Natural killer cell treated with Interleukin-12 subunit alpha and Interleukin-12 subunit beta and Interleukin-15 and Interleukin-18, amount 100 ng/mL, for 72 hours (primary cell): ENCODE measurements around the gene ACKR1. TPM values are rescaled to one million over a fixed set of nuclear protein-coding genes. Genes with fewer than 3 reads are reported as not detected.
A peak's percentile ranks its signal among the peaks of the same experiment; 100 is the strongest.

Source experiments
- ATAC-seq, 2 donors: fragments of 150-1000 bp; cut with Tn5 transposase in 1 of 2; sonication (Bioruptor Pico), chemical (Tn5 transposase) in 1 of 2; 2 replicates each; pipeline ENCODE4 v1.10.0; 2021
- DNase-seq: peaks from one replicate; pipeline ENCODE4 v3.0.0; 2022; ENCODE audit warnings: low spot score
- H3K27ac Mint-ChIP-seq, 2 donors: 1 replicate in 1 of 2; 2 replicates in 1 of 2; pipeline ENCODE4 v1.8.0; 2022; ENCODE audit warnings: mixed read lengths in 2 of 2, mild to moderate bottlenecking in 1 of 2, moderate library complexity in 1 of 2
- H3K27me3 Mint-ChIP-seq, 2 donors: 1 replicate in 1 of 2; 2 replicates in 1 of 2; pipeline ENCODE4 v1.8.0; 2022; ENCODE audit warnings: mixed read lengths in 2 of 2
- H3K36me3 Mint-ChIP-seq: one replicate; pipeline ENCODE4 v1.8.0; 2022; ENCODE audit warnings: mixed read lengths
- H3K4me1 Mint-ChIP-seq, 2 donors: 1 replicate in 1 of 2; 2 replicates in 1 of 2; pipeline ENCODE4 v1.8.0; 2022; ENCODE audit warnings: low read depth in 2 of 2, mixed read lengths in 2 of 2, mild to moderate bottlenecking in 1 of 2
- H3K4me3 Mint-ChIP-seq: one replicate; pipeline ENCODE4 v1.8.0; 2022; ENCODE audit warnings: mixed read lengths
- H3K9me3 Mint-ChIP-seq: 2 replicates; pipeline ENCODE4 v1.8.0; 2022; ENCODE audit warnings: mixed read lengths
- total RNA-seq, 2 donors: library from RNA; stranded (reverse); gene quantifications; one replicate each; pipeline ENCODE4 v1.2.3, GENCODE V29; 2022

ACKR1 gene
- total RNA-seq: not detected

GRCh38 chr1:159204161-159205141 lies at the start of gene ACKR1:
ACKR1 (plus strand) TSS chr1:159204875; CDS start chr1:159204960, 85 bp downstream.
- H3K36me3 Mint-ChIP-seq: no peaks in the 10 kb centered on the region
- no peak for DNase-seq
- H3K9me3 Mint-ChIP-seq: no peaks in the 10 kb centered on the region
- no peak within 1 kb of the TSS for H3K4me3 Mint-ChIP-seq
- no peak for ATAC-seq
- no peak within 1 kb of the TSS for H3K27ac Mint-ChIP-seq
- H3K27me3 Mint-ChIP-seq: peaks cover 53 to 58% of the 10 kb centered on the region in 2 donors
- H3K4me1 Mint-ChIP-seq: peaks cover 4 to 5% of the 10 kb centered on the region in 2 donors

DNA sequence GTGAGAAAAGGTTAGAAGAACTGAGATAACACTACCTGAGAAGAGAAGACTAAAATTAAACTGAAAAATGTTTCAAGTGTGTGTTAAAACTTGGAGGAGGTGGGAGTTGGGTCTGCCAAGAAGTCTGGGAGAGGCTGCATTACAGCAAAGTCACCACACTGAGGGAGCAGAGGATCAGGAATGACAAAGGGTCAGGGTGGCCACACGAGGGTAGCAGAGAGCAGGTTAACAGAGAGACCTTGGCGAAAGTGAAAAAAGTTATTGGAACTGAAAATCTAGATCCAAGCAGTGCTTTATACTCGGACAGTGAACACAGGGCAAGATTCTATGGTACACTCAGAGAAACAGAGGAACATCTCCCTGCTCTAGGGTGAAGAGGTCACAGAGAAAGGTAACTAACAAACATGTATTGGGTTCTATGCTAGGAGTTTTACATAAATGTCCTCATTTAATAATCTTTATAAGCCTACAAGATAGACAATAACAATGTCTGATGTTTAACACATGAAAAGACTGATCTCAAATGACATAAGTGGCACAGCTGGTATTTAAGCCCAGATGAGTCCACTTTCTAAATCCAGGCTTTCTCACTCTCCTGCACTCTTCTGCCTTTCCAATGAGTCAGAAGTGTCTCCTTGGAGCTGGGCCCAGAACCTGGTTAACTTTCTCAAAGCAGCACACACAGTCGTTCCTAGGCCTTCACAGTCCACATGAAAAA lies 43.5 kb upstream of the ACKR1 start:
- Mint-ChIP-seq H3K27ac (no peak overlapping the region), H3K4me1 (peaks cover 5 to 7% of the 10 kb centered on the region in 2 donors)
- ATAC-seq: peak; percentile 80 to 81

GRCh38 chr1:159161719-159162026 lies 43.0 kb upstream of the ACKR1 start:
- DNase-seq (no peak), ATAC-seq (no peak)
- Mint-ChIP-seq H3K27ac (no peak overlapping the region), H3K27me3 (peaks cover 38 to 71% of the 10 kb centered on the region in 2 donors), H3K36me3 (no peaks in the 10 kb centered on the region), H3K4me3 (no peak overlapping the region), H3K9me3 (no peaks in the 10 kb centered on the region), H3K4me1 (peaks cover 5 to 7% of the 10 kb centered on the region in 2 donors)

More for the DNA sequence above, 43.5 kb upstream of the ACKR1 start:
- peak; percentile 72 for DNase-seq
- Mint-ChIP-seq H3K4me3 (no peak overlapping the region), H3K27me3 (peaks cover 39 to 71% of the 10 kb centered on the region in 2 donors), H3K36me3 (no peaks in the 10 kb centered on the region), H3K9me3 (no peaks in the 10 kb centered on the region)

DNA sequence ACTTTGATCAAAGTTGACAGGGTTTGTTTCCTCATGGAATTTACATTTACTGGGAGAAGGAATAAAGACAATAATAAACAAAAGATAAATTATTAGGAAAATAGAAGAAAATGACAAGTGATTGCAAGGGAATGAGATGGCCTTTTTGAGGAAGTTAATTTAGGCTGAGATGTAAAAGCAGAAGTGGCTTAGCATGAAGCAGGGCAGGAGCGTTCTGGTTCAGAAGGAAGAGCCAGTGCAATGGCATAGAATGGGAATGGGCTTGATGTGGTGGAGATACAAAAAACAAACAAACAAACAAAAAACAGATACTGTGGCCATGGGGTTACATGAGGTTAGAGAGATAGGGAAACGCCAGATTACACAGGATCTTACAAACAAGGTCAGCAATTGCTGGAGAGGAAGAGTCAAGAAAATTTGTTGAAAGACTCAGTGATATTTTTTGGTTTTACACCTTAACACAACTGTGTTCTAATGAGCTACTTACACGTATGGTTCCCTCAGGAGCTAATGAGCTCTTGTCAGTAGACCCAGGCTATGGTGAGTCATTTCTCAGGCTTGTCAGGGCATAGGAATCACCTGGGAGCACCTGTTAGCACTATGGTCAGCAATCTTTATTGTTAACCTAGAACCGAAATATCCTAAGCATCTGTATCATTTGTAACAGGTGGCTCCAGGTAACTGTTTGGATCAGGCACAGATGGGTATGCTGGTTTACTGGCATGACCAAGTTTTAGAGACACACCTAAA lies 42.0 kb upstream of the ACKR1 start:
- Mint-ChIP-seq H3K27me3 (peaks cover 34 to 67% of the 10 kb centered on the region in 2 donors), H3K36me3 (no peaks in the 10 kb centered on the region), H3K4me3 (no peak overlapping the region), H3K4me1 (peaks cover 5 to 7% of the 10 kb centered on the region in 2 donors), H3K9me3 (no peaks in the 10 kb centered on the region), H3K27ac (no peak overlapping the region)
- ATAC-seq (no peak), DNase-seq (no peak)

GRCh38 chr1:159163614-159164228 lies 41.0 kb upstream of the ACKR1 start:
- Mint-ChIP-seq H3K4me1 (peaks cover 5 to 7% of the 10 kb centered on the region in 2 donors), H3K9me3 (no peaks in the 10 kb centered on the region), H3K4me3 (no peak overlapping the region), H3K27me3 (peaks cover 37 to 72% of the 10 kb centered on the region in 2 donors), H3K36me3 (no peaks in the 10 kb centered on the region), H3K27ac (no peak overlapping the region)
- ATAC-seq: no peak
- DNase-seq: no peak

GRCh38 chr1:159168043-159168442 lies 36.6 kb upstream of the ACKR1 start:
- H3K4me3 Mint-ChIP-seq: no peak overlapping the region
- peaks cover 49 to 77% of the 10 kb centered on the region in 2 donors for H3K27me3 Mint-ChIP-seq
- peaks cover 4 to 6% of the 10 kb centered on the region in 2 donors for H3K4me1 Mint-ChIP-seq
- H3K36me3 Mint-ChIP-seq: peaks cover 6% of the 10 kb centered on the region
- DNase-seq (no peak), ATAC-seq (no peak)
- H3K9me3 Mint-ChIP-seq: no peaks in the 10 kb centered on the region
- H3K27ac Mint-ChIP-seq: no peak overlapping the region

DNA sequence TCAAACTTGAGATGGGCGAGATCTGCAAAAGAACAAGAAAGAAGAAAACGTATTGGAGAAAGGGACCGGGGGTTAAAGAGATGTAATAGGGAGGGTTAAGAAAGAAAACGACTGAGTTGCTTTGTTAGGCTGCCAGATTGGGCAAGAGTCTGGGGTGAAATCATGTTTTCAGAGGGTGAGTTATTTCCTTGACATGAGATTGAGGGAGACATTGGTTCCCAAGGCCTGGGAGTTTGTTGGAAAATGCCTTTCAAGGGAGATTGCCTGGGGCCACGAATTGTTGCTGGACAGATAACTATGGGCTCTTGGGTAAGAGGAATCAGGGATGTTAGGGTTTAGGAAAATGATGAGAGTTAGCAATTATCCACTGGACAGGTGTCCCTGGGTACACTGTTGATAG lies 34.0 kb upstream of the ACKR1 start:
- no peak for DNase-seq
- peaks cover 60 to 86% of the 10 kb centered on the region in 2 donors for H3K27me3 Mint-ChIP-seq
- H3K27ac Mint-ChIP-seq: no peak overlapping the region
- H3K36me3 Mint-ChIP-seq: peaks cover 6% of the 10 kb centered on the region
- ATAC-seq: no peak
- no peaks in the 10 kb centered on the region for H3K9me3 Mint-ChIP-seq
- no peak overlapping the region for H3K4me3 Mint-ChIP-seq
- peaks cover 4 to 6% of the 10 kb centered on the region in 2 donors for H3K4me1 Mint-ChIP-seq

DNA sequence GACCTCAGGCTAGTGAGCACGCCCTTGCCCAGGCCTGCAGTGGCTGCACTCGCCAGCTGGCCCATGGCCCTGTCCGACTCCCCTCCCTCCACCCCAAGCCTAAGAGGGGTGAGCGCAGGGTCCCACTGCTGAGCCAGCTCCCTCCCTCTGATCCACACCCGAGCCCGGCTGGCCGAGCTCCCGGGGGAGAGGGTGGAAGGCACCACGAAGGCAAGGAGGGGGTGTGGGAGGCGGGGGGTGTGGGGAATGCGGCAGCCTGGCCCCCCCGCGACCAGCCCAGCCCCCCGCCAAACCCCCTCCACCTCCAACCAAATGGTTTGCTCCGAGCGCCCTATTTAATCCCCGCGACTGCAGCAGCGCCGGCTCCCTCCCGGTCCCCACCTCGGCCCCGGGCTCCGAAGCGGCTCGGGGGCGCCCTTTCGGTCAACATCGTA lies 33.4 kb upstream of the ACKR1 start, which contains the start of gene CADM3:
TSS of gene CADM3 (plus strand) at position 362 of the 434 bp plus-strand sequence. CDS start 151 bp downstream, outside the sequence.
- H3K9me3 Mint-ChIP-seq: no peaks in the 10 kb centered on the region
- peaks cover 4 to 6% of the 10 kb centered on the region in 2 donors for H3K4me1 Mint-ChIP-seq
- H3K4me3 Mint-ChIP-seq: no peak within 1 kb of the TSS
- peaks cover 6% of the 10 kb centered on the region for H3K36me3 Mint-ChIP-seq
- H3K27me3 Mint-ChIP-seq: peaks cover 56 to 81% of the 10 kb centered on the region in 2 donors
- no peak within 1 kb of the TSS for H3K27ac Mint-ChIP-seq
- ATAC-seq: no peak
- DNase-seq: no peak

DNA sequence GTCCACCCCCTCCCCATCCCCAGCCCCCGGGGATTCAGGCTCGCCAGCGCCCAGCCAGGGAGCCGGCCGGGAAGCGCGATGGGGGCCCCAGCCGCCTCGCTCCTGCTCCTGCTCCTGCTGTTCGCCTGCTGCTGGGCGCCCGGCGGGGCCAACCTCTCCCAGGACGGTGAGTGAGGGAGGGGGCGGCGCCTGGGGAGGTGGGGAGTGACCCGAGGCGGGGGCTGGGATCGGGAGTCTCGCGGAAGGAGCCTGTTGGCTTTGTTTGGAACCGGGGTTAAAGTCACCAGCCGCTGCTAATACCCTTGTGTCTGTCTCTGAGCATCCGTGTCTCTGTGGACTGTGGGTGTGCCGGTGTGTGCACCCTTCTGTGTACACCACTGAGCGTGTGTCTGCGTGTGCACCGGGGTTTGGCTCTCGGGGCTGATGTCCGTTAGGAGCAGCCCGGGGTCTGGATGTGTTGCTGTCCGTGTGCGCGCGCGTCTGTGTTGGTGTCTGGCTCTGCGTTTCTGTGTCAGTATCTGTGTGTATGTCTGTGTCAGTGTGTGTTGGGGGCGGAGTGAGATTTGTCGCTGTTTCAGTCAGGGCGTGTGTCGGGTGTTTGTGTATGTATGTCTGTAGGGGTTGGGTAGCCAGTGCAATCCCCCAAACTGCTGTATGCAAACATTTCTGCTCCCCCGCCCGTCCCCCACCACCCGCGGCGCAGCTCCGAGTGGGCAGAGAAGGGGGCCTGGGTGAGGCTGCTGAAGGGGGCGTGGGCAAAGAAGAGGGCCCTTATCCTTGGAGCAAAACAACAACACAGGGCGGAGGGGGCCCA lies 32.8 kb upstream of the ACKR1 start:
- H3K27me3 Mint-ChIP-seq: peaks cover 53 to 75% of the 10 kb centered on the region in 2 donors
- peaks cover 4 to 6% of the 10 kb centered on the region in 2 donors for H3K4me1 Mint-ChIP-seq
- no peak for DNase-seq
- H3K27ac Mint-ChIP-seq: no peak overlapping the region
- peak in 1 of 2 donors; percentile 45 for ATAC-seq
- H3K4me3 Mint-ChIP-seq: no peak overlapping the region
- peaks cover 6% of the 10 kb centered on the region for H3K36me3 Mint-ChIP-seq
- H3K9me3 Mint-ChIP-seq: no peaks in the 10 kb centered on the region

DNA sequence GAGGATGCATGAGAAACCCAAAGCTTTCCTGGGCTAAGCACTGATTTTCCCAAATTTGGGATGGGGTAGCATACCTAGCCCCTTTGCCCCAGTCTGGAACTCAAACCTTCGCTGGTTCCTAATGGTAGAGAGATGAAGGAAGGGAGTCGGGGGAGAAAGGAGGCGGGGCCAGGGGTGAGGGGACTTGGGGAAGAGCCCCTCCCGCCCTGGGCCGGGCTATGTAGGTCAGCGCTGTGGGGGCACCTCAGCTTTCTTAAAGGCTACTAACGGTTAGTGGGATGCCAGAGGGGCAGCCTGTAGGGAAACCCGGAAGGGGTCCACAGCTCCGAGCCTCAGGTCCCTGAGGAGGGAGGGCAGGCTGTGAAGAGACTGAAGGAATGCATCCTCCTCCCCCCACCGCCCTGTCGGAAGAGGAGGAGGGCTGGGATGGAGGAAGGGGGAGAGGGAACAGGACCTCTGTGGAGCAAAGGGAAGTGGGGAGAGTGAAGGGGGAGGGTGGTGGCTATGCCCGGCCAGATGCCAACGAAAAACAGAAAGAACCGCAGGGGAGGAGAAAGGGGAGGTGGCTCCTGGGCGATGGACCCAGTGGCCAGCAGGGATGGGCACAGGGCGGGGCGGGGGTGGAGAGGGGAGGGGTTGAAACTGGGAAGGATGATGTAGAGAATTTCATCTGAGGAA lies 31.9 kb upstream of the ACKR1 start:
- peaks cover 6% of the 10 kb centered on the region for H3K36me3 Mint-ChIP-seq
- DNase-seq (no peak), ATAC-seq (no peak)
- no peak overlapping the region for H3K27ac Mint-ChIP-seq
- peaks cover 50 to 70% of the 10 kb centered on the region in 2 donors for H3K27me3 Mint-ChIP-seq
- H3K4me1 Mint-ChIP-seq: peaks cover 4 to 6% of the 10 kb centered on the region in 2 donors
- H3K9me3 Mint-ChIP-seq: no peaks in the 10 kb centered on the region
- H3K4me3 Mint-ChIP-seq: no peak overlapping the region

GRCh38 chr1:159173320-159173719 lies 31.4 kb upstream of the ACKR1 start:
- ATAC-seq: no peak
- Mint-ChIP-seq H3K9me3 (no peaks in the 10 kb centered on the region), H3K27ac (no peak overlapping the region)

DNA sequence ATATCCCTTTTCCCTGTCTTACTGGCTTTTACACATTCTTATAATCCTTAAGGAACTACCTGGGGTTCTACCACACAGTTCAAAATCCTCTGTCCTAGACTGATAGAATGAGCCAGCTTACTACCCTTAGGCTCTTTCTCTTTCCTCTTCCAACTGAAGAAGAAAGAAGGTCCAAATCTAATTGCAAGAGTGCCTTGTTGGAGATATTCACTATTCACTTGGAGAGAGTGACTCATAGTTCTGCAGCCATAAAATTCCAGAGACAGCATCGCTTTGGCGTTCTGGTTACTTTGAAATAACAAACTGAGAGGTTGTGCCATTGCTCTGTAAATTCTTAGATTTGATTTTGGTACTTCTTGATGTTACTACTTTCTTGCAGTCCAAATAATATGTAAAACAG lies 29.1 kb upstream of the ACKR1 start:
- Mint-ChIP-seq H3K9me3 (no peaks in the 10 kb centered on the region), H3K27me3 (peaks cover 41 to 55% of the 10 kb centered on the region in 2 donors), H3K36me3 (peaks cover 6% of the 10 kb centered on the region), H3K27ac (no peak overlapping the region), H3K4me3 (no peak overlapping the region), H3K4me1 (peaks cover 4 to 6% of the 10 kb centered on the region in 2 donors)
- no peak for ATAC-seq
- no peak for DNase-seq

More at GRCh38 chr1:159173320-159173719, 31.4 kb upstream of the ACKR1 start:
- Mint-ChIP-seq H3K36me3 (peaks cover 6% of the 10 kb centered on the region), H3K27me3 (peaks cover 46 to 65% of the 10 kb centered on the region in 2 donors), H3K4me3 (no peak overlapping the region), H3K4me1 (peaks cover 4 to 6% of the 10 kb centered on the region in 2 donors)
- no peak for DNase-seq
